Hematopoietic multipotent progenitor cell treated with erythropoietin and hydrocortisone succinate and interleukin-3 and kit ligand, for 6 days (in vitro differentiated cells): ENCODE results near the gene SPEM3.

Experiments used
- DNase-seq: peaks from one replicate; pipeline ENCODE4 v3.0.0-alpha.2; 2015

SPEM3 gene

GRCh38 chr17:7403977-7404736 is 24.5 kb upstream of the SPEM3 start, which contains the start of gene TMEM256:
TSS of gene TMEM256 (minus strand) at chr17:7404097. CDS start at chr17:7404084, 13 bp downstream.
- peak; percentile 100 for DNase-seq

GRCh38 chr17:7404737-7405349 is 23.8 kb upstream of the SPEM3 start:
- DNase-seq = no peak

GRCh38 chr17:7405350-7406234 is 23.1 kb upstream of the SPEM3 start:
- no peak for DNase-seq

GRCh38 chr17:7406235-7406825 is 22.3 kb upstream of the SPEM3 start:
- no peak for DNase-seq

- no peak for DNase-seq
These were observed 21.6 kb upstream of the SPEM3 start for GRCh38 chr17:7407082-7407481.

GRCh38 chr17:7407485-7408251 is 21.0 kb upstream of the SPEM3 start, which contains the start of gene NLGN2:
TSS of gene NLGN2 (plus strand) at chr17:7407845. CDS start at chr17:7408256, 411 bp downstream.
- DNase-seq = no peak

GRCh38 chr17:7408252-7408727 is 20.4 kb upstream of the SPEM3 start:
- peak; percentile 37 for DNase-seq

- no peak for DNase-seq
These were observed 19.8 kb upstream of the SPEM3 start for GRCh38 chr17:7408863-7409262.

GRCh38 chr17:7409716-7410115 is 18.9 kb upstream of the SPEM3 start:
- no peak for DNase-seq

- DNase-seq = no peak
These were observed 17.8 kb upstream of the SPEM3 start for GRCh38 chr17:7410634-7411426.

- DNase-seq = no peak
These were observed 17.3 kb upstream of the SPEM3 start for GRCh38 chr17:7411427-7411750.

GRCh38 chr17:7413346-7413985 is 15.2 kb upstream of the SPEM3 start:
- no peak for DNase-seq

GRCh38 chr17:7414837-7415236 is 13.8 kb upstream of the SPEM3 start:
- no peak for DNase-seq

- DNase-seq = no peak
These were observed 12.9 kb upstream of the SPEM3 start for GRCh38 chr17:7415784-7416183.

GRCh38 chr17:7416323-7416722 is 12.3 kb upstream of the SPEM3 start:
- no peak for DNase-seq

GRCh38 chr17:7417056-7417655 is 11.5 kb upstream of the SPEM3 start:
- no peak for DNase-seq

- no peak for DNase-seq
These were observed 10.0 kb upstream of the SPEM3 start for GRCh38 chr17:7418472-7419152.

- DNase-seq = no peak
These were observed 8.6 kb upstream of the SPEM3 start, which contains the start of gene SPEM1 for GRCh38 chr17:7419819-7420610. TSS of gene SPEM1 (plus strand) at chr17:7420324. CDS start at chr17:7420385, 61 bp downstream.

- DNase-seq = no peak
These were observed 7.5 kb upstream of the SPEM3 start for GRCh38 chr17:7421186-7421585.
